Fibroblast of lung (primary cell): ENCODE data around the gene PLA2G2F.

Experiments used
- CTCF ChIP-seq, 2 donors: IDR thresholded peaks in 1 of 2; conservative IDR thresholded peaks in 1 of 2; 1 replicate in 1 of 2; 2 replicates in 1 of 2; pipeline ENCODE4 v1.5.1; 2011 to 2012; ENCODE audit warnings: low read length in 2 of 2, control low read depth in 1 of 2, inconsistent platforms in 1 of 2, low read depth in 1 of 2, mild to moderate bottlenecking in 1 of 2
- EZH2 ChIP-seq: IDR thresholded peaks from 2 replicates; pipeline ENCODE4 v1.5.1; 2012; ENCODE audit warnings: low read length, control low read depth, mild to moderate bottlenecking; ENCODE audit errors: missing control alignments

- TF ChIP-seq CTCF (conservative IDR thresholded peaks at IDR 0.05 in 1 of 2, IDR thresholded peaks at IDR 0.05 in 1 of 2; ENCODE audit: low read depth in 1 of 2, low read length in 2 of 2) = no peak
- no peak for TF ChIP-seq EZH2
These were observed 777 bp upstream of the PLA2G2F start for GRCh38 chr1:20138346-20138745.
